HG03064 (cell line): ENCODE results near the gene NHSL1.

ENCODE experiments used
- ATAC-seq: cut with Tn5 transposase; IDR thresholded peaks from one replicate; pipeline ENCODE4 v1.9.1; 2021; ENCODE audit warnings: low read depth; ENCODE audit not compliant: unreplicated experiment

Gene NHSL1

GRCh38 chr6:138500045-138500665 lies 861 bp upstream of the NHSL1 start:
- no peak for ATAC-seq

GRCh38 chr6:138498629-138499302 lies 528 bp downstream of the NHSL1 start:
- ATAC-seq, result no peak

- ATAC-seq, result no peak
Measured at GRCh38 chr6:138497286-138497685, 2.0 kb downstream of the NHSL1 start.

- no peak for ATAC-seq
Measured at GRCh38 chr6:138494312-138494711, 5.0 kb downstream of the NHSL1 start.

- no peak for ATAC-seq
Measured at GRCh38 chr6:138493413-138493812, 5.9 kb downstream of the NHSL1 start.

- no peak for ATAC-seq
Measured at GRCh38 chr6:138492871-138493270, 6.4 kb downstream of the NHSL1 start.

- ATAC-seq, result no peak
Measured at GRCh38 chr6:138492113-138492512, 7.2 kb downstream of the NHSL1 start.

GRCh38 chr6:138491017-138491416 lies 8.3 kb downstream of the NHSL1 start:
- no peak for ATAC-seq

GRCh38 chr6:138489846-138490245 lies 9.4 kb downstream of the NHSL1 start:
- no peak for ATAC-seq

GRCh38 chr6:138487102-138487604 lies 12.1 kb downstream of the NHSL1 start:
- no peak for ATAC-seq

- no peak for ATAC-seq
Measured at GRCh38 chr6:138486249-138487101, 12.8 kb downstream of the NHSL1 start.

GRCh38 chr6:138485586-138486248 lies 13.6 kb downstream of the NHSL1 start:
- no peak for ATAC-seq

- no peak for ATAC-seq
Measured at GRCh38 chr6:138485005-138485545, 14.2 kb downstream of the NHSL1 start.

GRCh38 chr6:138484018-138484731 lies 15.1 kb downstream of the NHSL1 start:
- no peak for ATAC-seq

GRCh38 chr6:138482816-138483215 lies 16.5 kb downstream of the NHSL1 start:
- ATAC-seq, result no peak

GRCh38 chr6:138480279-138480949 lies 18.9 kb downstream of the NHSL1 start:
- ATAC-seq, result no peak

- no peak for ATAC-seq
Measured at GRCh38 chr6:138477913-138478539, 21.3 kb downstream of the NHSL1 start.

GRCh38 chr6:138476116-138476515 lies 23.2 kb downstream of the NHSL1 start:
- ATAC-seq, result no peak

GRCh38 chr6:138473144-138473543 lies 26.1 kb downstream of the NHSL1 start:
- no peak for ATAC-seq
